GM10847 (cell line): Measurements from ENCODE around the gene PORCN.

ENCODE experiments used
- POLR2A ChIP-seq: IDR thresholded peaks from 2 replicates; pipeline ENCODE4 v1.6.1; 2011; ENCODE audit not compliant: insufficient read length; ENCODE audit errors: extremely low read depth

PORCN gene

DNA sequence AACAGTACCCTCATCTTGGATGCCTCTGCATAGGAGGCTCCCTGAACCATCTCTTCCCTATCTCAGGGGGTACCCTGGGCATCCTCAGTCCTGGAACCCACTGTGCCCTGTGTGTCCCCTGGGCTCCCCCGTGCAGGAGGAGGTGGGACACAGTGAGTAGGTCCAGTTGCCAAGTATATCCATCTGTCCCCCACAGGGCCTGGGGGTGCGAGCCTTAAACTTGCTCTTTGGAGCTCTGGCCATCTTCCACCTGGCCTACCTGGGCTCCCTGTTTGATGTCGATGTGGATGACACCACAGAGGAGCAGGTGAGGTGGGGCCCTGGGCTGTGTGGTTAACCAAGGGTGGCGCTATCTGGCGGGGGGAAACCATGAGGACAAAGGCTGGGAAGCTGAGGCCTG lies 8.2 kb downstream of the PORCN start:
- no peak for TF ChIP-seq POLR2A

DNA sequence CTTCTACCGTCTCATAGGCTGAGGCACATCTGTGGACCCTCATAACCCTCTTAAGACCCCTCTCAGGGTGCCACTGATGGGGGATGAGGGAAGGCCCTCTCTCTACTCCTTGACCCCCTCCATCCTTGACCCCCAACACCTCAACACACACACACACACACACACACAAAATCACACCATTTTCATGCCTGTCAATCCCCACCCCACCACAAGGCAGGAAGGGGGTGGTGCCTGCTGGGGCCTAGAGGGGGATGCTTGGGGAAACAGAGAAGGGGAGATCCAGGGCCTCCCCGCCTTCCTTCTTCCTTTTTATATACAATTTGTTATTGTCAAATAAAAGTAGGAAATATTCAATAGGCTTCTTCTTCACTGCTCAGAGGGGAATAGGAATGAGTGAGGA lies 11.7 kb downstream of the PORCN start:
- no peak for TF ChIP-seq POLR2A

DNA sequence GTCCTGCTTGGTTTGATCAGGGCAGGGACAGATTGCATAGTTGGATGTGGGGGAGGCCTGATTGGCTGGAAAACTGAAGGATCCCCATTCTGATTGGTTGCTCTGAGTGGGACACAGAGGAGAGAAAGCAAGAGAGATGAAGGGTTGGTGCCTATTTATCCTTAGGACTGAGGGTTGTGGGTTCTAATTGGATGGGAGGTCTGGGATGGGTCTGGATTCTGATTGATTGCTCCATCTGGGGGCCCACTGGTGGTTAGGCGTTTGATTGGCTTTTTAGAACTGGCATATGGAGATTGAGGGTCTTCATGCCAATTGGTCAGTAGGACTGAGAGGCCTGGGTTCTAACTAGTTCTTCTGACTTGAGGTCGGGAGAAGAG lies 12.2 kb downstream of the PORCN start:
- TF ChIP-seq POLR2A = no peak

- TF ChIP-seq POLR2A = peak; percentile 70
These were observed 12.8 kb downstream of the PORCN start, which contains the start of gene EBP for GRCh38 chrX:48521353-48522243. EBP (plus strand) TSS chrX:48521808; CDS start chrX:48523772, 1,964 bp downstream.

GRCh38 chrX:48522291-48522690 lies 13.5 kb downstream of the PORCN start:
- TF ChIP-seq POLR2A = no peak

DNA sequence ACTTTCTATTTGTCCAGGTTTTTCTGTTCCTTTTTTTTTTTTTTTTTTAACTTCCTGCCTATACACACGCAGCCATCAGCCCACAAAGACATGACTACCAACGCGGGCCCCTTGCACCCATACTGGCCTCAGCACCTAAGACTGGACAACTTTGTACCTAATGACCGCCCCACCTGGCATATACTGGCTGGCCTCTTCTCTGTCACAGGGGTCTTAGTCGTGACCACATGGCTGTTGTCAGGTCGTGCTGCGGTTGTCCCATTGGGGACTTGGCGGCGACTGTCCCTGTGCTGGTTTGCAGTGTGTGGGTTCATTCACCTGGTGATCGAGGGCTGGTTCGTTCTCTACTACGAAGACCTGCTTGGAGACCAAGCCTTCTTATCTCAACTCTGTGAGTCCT lies 14.9 kb downstream of the PORCN start:
- no peak for TF ChIP-seq POLR2A

- TF ChIP-seq POLR2A = no peak
These were observed 21.9 kb downstream of the PORCN start for GRCh38 chrX:48530736-48531135.

GRCh38 chrX:48531358-48531959 lies 22.7 kb downstream of the PORCN start:
- no peak for TF ChIP-seq POLR2A

- TF ChIP-seq POLR2A = no peak
These were observed 23.4 kb downstream of the PORCN start for GRCh38 chrX:48532161-48532560.

- no peak for TF ChIP-seq POLR2A
These were observed 24.4 kb downstream of the PORCN start for GRCh38 chrX:48533165-48533564.

- no peak for TF ChIP-seq POLR2A
These were observed 30.0 kb downstream of the PORCN start for GRCh38 chrX:48538641-48539344.

DNA sequence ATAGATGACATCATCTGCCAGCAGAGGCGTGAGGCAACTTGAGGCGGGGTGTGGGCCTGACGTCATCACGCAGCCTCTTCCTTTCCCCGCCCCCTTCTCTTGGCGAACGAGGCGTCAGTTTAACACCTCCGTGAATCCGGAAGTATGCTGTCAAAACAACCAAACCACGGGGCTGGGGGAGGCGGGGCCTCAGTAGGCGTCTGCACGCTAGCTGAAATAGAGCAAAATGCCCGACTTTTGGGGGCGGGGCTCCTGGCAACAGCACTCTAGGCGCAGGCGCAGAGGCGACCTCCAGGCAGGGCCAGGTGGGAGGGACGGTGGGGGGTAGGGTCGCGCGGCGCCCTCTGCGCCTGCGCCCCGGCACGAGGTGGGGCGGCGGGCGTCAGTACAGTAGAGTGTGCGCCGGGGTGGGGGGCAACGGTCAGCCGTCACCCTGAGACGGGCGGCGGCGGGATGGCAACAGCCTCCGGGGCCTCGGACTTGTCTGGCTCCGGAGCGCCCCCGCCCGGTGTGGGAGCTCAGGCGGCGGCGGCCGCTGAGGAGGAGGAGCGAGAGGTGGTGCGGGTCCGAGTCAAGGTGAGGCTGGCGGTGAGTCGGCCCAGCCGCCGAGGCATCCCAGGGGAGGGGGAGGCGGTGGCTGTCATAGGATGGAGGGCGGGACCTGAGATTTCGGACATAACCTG lies 30.7 kb downstream of the PORCN start, which contains the start of gene TBC1D25:
TSS of gene TBC1D25 (plus strand) at position 370 of the 683 bp plus-strand sequence. CDS start at position 454, 84 bp downstream.
- peak; percentile 24 for TF ChIP-seq POLR2A

DNA sequence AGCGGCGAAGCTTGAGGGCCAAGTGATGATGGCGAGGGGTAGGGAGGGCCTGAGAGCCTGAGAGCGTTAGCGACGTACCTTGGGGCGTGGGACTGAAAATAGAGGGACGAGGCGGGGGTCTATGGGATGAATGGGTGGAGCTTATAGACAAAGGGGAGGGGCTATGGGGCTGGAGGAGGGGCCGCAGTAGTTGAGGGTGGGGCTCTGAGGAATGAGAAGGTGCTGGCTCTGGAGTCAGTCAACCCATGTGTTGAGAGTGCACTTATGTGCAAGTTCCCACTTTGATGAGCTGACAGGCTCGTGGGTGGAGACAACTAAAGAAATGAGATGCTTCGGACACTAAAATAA lies 31.2 kb downstream of the PORCN start:
- TF ChIP-seq POLR2A = no peak

GRCh38 chrX:48540480-48540879 lies 31.7 kb downstream of the PORCN start:
- no peak for TF ChIP-seq POLR2A

- no peak for TF ChIP-seq POLR2A
These were observed 32.5 kb downstream of the PORCN start for GRCh38 chrX:48541140-48541814.
